HEK293T (cell line): ENCODE data around the gene GALK2.

Experiments used
- ARNT ChIP-seq: fragments of 450-650 bp; IDR thresholded peaks from 2 replicates; pipeline ENCODE4 v1.6.1; 2017; ENCODE audit warnings: mild to moderate bottlenecking
- BHLHE40 ChIP-seq: fragments of 450-650 bp; IDR thresholded peaks from 2 replicates; pipeline ENCODE4 v1.6.1; 2016; ENCODE audit warnings: mild to moderate bottlenecking, moderate library complexity, borderline replicate concordance
- CTBP1 ChIP-seq: fragments of 450-650 bp; IDR thresholded peaks from 2 replicates; pipeline ENCODE4 v1.6.1; 2016; ENCODE audit warnings: borderline replicate concordance
- ELF4 ChIP-seq: fragments of 450-650 bp; IDR thresholded peaks from 2 replicates; pipeline ENCODE4 v1.6.1; 2017; ENCODE audit warnings: antibody characterized with exemption
- FOXA1 ChIP-seq: fragments of 450-650 bp; IDR thresholded peaks from 2 replicates; pipeline ENCODE4 v1.6.1; 2016; ENCODE audit warnings: mild to moderate bottlenecking
- FOXK2 ChIP-seq: fragments of 450-650 bp; IDR thresholded peaks from 2 replicates; pipeline ENCODE4 v1.6.1; 2016; ENCODE audit warnings: mild to moderate bottlenecking
- FOXM1 ChIP-seq: fragments of 450-650 bp; IDR thresholded peaks from 2 replicates; pipeline ENCODE4 v1.6.1; 2017; ENCODE audit warnings: mild to moderate bottlenecking, borderline replicate concordance
- L3MBTL2 ChIP-seq: fragments of 450-650 bp; conservative IDR thresholded peaks from 2 replicates; pipeline ENCODE4 v1.6.1; 2016; ENCODE audit warnings: mild to moderate bottlenecking
- NFRKB ChIP-seq: fragments of 450-650 bp; IDR thresholded peaks from 2 replicates; pipeline ENCODE4 v1.6.1; 2016; ENCODE audit warnings: mild to moderate bottlenecking, moderate library complexity
- SP1 ChIP-seq: fragments of 450-650 bp; IDR thresholded peaks from 2 replicates; pipeline ENCODE4 v1.6.1; 2017
- SUZ12 ChIP-seq: fragments of 450-650 bp; IDR thresholded peaks from 2 replicates; pipeline ENCODE4 v1.6.1; 2016; ENCODE audit warnings: mild to moderate bottlenecking
- TARDBP ChIP-seq: fragments of 450-650 bp; IDR thresholded peaks from 2 replicates; pipeline ENCODE4 v1.6.1; 2016
- ZNF384 ChIP-seq: fragments of 450-650 bp; IDR thresholded peaks from 2 replicates; pipeline ENCODE4 v1.6.1; 2016

DNA sequence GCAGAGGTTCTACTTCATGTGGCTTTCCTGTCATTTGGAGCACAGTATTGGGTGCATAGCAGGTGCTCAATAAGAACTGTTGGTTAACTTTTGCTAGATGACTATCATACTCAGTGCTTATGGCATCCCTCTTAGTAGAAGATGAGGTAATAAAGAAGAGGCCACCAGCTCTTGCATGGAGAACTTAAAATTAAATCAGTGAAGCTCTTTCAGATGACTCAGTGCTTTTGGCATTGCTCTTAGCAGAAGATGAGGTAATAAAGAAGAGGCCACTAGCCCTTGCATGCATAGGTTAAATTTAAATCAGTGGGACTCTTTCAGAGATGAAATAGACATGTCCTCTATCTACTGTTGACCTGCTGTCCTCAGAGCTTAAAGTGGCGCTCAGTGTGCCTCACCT lies 143.6 kb downstream of the GALK2 start:
- TF ChIP-seq SUZ12 (no peak), ELF4 (no peak), BHLHE40 (no peak), FOXM1 (no peak), FOXK2 (no peak), CTBP1 (no peak), SP1 (no peak), FOXA1 (no peak), ZNF384 (no peak), TARDBP (no peak), NFRKB (no peak), ARNT (no peak), L3MBTL2 (no peak)
